Activated CD4-positive, alpha-beta T cell treated with anti-CD3 and anti-CD28 coated beads for 36 hours (primary cell): Measurements from ENCODE around the gene CCL28. TPM values are rescaled to one million over a fixed set of nuclear protein-coding genes. Genes with fewer than 3 reads are reported as not detected.

Experiments
- ATAC-seq: fragments of 200-7000 bp; cut with Tn5 transposase; one replicate; pipeline ENCODE4 v1.10.0; 2021; ENCODE audit warnings: mild to moderate bottlenecking, moderate library complexity
- CTCF ChIA-PET: fragments of 350-600 bp; sonication (Branson Sonifier 250); formaldehyde crosslinking; loops from one replicate; lab custom pipeline; 2021; ENCODE audit warnings: antibody characterized with exemption; lab: Charles Lee
- POLR2A ChIA-PET: fragments of 350-600 bp; sonication (Branson Sonifier 250); formaldehyde crosslinking; loops from one replicate; lab custom pipeline; 2021; ENCODE audit warnings: antibody characterized with exemption, inconsistent platforms; lab: Charles Lee
- DNase-seq: peaks from one replicate; pipeline ENCODE4 v3.0.0-alpha.2; 2020
- H3K27ac Mint-ChIP-seq: one replicate; pipeline ENCODE4 v1.8.0; 2021; ENCODE audit warnings: mixed read lengths
- H3K27me3 Mint-ChIP-seq: one replicate; pipeline ENCODE4 v1.8.0; 2021; ENCODE audit warnings: mixed read lengths
- H3K36me3 Mint-ChIP-seq: one replicate; pipeline ENCODE4 v1.8.0; 2021; ENCODE audit warnings: low read depth, mixed read lengths
- H3K4me1 Mint-ChIP-seq: one replicate; pipeline ENCODE4 v1.8.0; 2021; ENCODE audit warnings: mixed read lengths
- H3K4me3 Mint-ChIP-seq: one replicate; pipeline ENCODE4 v1.8.0; 2021; ENCODE audit warnings: mild to moderate bottlenecking, moderate library complexity, mixed read lengths
- H3K9me3 Mint-ChIP-seq: one replicate; pipeline ENCODE4 v1.8.0; 2021; ENCODE audit warnings: low read depth, mixed read lengths
- intact Hi-C, 2 experiments: fragments of 100-400 bp; cut with DNase I in 1 of 2; cut with micrococcal nuclease in 1 of 2; formaldehyde crosslinking; loops; one replicate each; pipeline versions ENCODE4 v1.14.2 to v1.15.1; 2022 to 2024; cut with DNase I, micrococcal nuclease
- total RNA-seq, 2 experiments: library from RNA; stranded (reverse); gene quantifications; one replicate each; pipeline ENCODE4 v1.2.3, GENCODE V29; 2021

Gene CCL28
- total RNA-seq, 2 experiments from 2014 or later, result 13.9 to 18.0 TPM

DNA sequence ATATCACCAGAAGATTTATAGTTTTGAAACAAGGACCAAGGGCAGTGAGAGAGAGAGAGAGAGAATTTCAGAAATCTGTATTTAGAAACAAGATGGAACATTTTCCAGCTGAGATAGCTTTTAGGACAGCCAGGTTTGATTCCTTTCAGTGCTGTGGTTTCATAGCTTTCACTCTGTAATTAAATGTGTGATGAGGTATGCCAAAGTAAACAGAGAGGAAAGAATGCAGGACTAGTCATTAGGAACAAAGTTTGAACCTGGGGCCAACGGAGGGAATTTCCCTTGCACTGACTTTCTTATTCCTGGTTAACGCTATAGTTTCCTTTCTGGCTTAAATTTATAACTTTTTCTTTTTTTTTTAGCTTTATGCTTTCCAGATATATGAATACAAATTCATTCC, 10.0 kb upstream of the CCL28 start:
- peak; percentile 49 for ATAC-seq
- Mint-ChIP-seq H3K4me1 (peaks cover 2% of the 10 kb centered on the region), H3K9me3 (no peaks in the 10 kb centered on the region), H3K36me3 (no peaks in the 10 kb centered on the region), H3K27ac (no peak overlapping the region), H3K4me3 (no peak overlapping the region), H3K27me3 (peaks cover 2% of the 10 kb centered on the region)
- ChIA-PET POLR2A (no interaction called here), CTCF (no interaction called here)
- DNase-seq, result no peak
- intact Hi-C loops, result no loop called here

DNA sequence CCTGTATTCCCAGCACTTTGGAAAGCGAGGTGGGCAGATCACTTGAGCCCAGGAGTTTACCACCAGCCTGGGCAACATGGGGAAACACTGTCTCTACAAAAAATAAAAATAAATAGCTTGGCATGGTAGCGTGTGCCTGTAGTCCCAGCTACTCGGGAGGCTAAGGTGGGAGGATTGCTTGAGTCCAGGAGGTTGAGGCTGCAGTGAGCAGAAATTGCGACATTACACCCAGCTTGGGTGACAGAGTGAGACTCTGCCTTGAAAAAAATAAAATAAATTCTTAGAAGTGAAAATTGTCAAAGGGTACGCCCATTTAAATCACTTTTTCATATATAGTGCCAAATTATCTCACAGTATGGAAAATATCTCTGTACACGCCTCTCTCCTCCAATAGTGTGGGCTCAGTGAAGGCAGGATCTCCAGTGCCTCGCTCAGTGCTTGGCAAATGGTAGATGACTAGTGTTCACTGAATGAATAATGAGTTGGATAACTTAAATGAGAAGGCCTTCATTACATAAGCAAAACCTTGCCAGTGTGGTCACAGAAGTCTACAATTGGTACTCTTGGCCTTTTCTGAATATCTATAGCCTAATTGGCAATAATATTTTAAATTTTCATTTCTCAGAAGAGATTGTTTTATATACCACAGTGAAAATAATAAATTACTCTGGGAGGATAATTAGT, 9.4 kb upstream of the CCL28 start:
- peaks cover 3% of the 10 kb centered on the region for H3K27me3 Mint-ChIP-seq
- POLR2A ChIA-PET, result no interaction called here

DNA sequence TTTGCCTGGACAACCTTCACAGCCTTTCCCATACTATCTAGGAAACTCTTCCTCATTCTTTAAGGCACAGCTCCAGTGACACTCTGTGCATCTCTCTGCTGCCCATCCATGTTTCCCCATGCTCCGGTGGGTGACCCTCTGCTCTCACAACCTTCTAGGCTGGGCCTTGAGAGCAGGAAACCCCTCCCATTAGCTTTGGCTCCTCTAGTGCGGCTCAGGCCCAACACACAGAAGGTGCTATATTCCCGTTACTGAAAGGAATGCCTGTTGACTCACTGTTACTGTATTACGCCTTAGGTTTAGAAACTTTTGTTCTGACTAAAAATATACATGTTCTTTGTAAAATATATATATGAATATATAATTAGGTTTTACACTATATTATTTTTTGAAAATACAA, 8.1 kb upstream of the CCL28 start:
- H3K9me3 Mint-ChIP-seq, result no peaks in the 10 kb centered on the region
- DNase-seq, result no peak
- no peaks in the 10 kb centered on the region for H3K36me3 Mint-ChIP-seq
- ChIA-PET POLR2A (interaction anchor here (0.6 kb wide), 1 partner anchor 183 kb away, joined by 3 read pairs; the partner anchor contains the start of gene NNT), CTCF (no interaction called here)
- no peak for ATAC-seq
- peaks cover 3% of the 10 kb centered on the region for H3K27me3 Mint-ChIP-seq
- intact Hi-C loops, result no loop called here
- H3K27ac Mint-ChIP-seq, result no peak overlapping the region
- peaks cover 2% of the 10 kb centered on the region for H3K4me1 Mint-ChIP-seq
- H3K4me3 Mint-ChIP-seq, result no peak overlapping the region

More for the DNA sequence above, 9.4 kb upstream of the CCL28 start:
- Mint-ChIP-seq H3K36me3 (no peaks in the 10 kb centered on the region), H3K4me3 (no peak overlapping the region), H3K27ac (no peak overlapping the region), H3K9me3 (no peaks in the 10 kb centered on the region), H3K4me1 (peaks cover 2% of the 10 kb centered on the region)
- intact Hi-C loops, result no loop called here
- ATAC-seq (no peak), DNase-seq (no peak)
- CTCF ChIA-PET, result no interaction called here

DNA sequence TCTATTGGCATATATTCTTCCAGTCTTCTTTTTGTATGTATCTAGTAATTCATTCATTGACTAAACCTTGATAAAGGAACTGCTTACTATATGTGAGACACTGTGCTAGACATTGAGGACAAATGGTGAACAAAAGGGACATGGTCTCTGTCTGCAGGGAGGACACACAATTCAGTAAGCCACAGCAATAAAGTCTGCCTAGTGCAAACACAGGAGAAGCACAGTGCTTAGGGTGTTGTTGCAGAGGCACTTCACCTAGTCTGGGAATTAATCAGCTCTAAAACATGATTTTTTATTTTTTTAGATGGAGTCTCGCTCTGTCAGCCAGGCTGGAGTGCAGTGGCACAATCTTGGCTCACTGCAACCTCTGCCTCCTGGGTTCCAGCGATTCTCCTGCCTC, 6.4 kb upstream of the CCL28 start:
- DNase-seq (no peak), ATAC-seq (no peak)
- intact Hi-C loops, result no loop called here
- Mint-ChIP-seq H3K36me3 (no peaks in the 10 kb centered on the region), H3K27ac (no peak overlapping the region), H3K27me3 (peaks cover 3% of the 10 kb centered on the region), H3K4me1 (peaks cover 2% of the 10 kb centered on the region), H3K4me3 (no peak overlapping the region), H3K9me3 (no peaks in the 10 kb centered on the region)
- CTCF ChIA-PET, result no interaction called here
- POLR2A ChIA-PET, result no interaction called here

DNA sequence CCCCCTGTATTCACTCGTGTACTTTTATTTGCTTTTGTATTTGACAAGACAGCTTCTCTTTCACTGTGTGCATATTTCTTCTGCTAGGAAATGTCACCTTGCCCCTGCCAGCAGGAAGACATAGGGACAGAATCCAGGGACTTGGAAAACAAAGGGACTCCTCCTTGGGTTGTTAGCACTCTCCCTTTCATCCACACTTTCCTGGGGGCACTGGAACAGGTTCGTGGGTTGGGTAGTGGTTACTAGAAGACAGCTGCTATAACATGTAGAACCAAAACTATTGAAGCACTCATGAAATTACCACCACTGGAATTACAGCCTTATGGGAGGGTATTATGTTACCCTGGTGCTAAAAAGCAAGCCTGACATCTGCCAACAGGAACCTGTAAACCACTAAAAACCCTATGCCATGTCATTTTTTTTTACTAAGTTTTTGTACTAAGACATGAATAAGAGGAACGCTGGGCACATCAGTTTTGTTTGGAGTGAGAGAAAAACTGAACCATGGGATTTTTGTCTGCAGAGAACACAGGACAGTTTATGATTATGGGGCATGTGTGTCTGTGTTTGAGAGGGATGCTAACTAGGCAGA, 4.7 kb upstream of the CCL28 start:
- H3K36me3 Mint-ChIP-seq, result no peaks in the 10 kb centered on the region
- ATAC-seq (no peak), DNase-seq (no peak)
- no peak overlapping the region for H3K27ac Mint-ChIP-seq
- ChIA-PET POLR2A (no interaction called here), CTCF (interaction anchor here (0.6 kb wide), 1 partner anchor 20 kb away, joined by 3 read pairs; no protein-coding TSS in a partner anchor)
- no peaks in the 10 kb centered on the region for H3K9me3 Mint-ChIP-seq
- H3K4me1 Mint-ChIP-seq, result no peaks in the 10 kb centered on the region
- peaks cover 3% of the 10 kb centered on the region for H3K27me3 Mint-ChIP-seq
- H3K4me3 Mint-ChIP-seq, result no peak overlapping the region
- intact Hi-C loops, result no loop called here

DNA sequence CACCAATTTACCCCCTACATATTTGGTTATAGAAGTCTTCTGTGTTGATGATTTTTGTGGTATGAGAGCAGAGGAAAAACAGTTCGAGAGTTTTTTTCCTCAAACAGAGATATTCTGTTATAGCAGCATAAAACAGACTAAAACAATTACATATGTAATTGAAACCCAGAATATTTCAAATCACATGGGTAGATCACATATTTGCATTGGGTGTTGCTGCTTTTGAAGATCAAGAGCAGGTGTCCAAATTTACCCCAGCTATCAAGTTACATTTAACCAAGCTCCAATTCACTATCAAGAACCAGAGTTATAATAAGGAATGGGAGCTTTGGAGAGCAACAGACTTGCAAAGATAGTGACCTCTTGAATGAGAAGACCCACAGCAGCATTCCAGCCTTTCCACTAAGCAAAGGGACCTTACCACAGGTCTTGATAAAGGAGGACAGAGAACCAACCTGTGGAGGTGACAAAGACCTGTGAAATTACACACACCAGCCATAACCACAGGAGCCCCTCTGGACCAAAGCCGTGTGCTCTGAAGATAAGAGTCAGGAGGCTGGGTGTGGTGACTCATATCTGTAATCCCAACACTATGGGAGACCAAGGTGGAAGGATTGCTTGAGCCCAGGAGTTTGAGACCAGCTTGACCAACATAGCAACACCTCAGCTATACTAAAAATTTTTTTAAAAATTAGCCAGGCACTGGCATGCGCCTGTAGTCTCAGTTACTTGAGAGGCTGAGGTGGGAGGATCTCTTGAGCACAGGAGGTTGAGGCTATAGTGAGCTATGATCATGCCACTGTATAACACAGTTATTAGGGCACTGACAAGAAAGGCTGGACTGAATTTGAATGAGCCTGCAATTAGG, 4.0 kb upstream of the CCL28 start:
- H3K4me3 Mint-ChIP-seq, result no peak overlapping the region
- intact Hi-C loops, result no loop called here
- ATAC-seq (no peak), DNase-seq (no peak)
- POLR2A ChIA-PET, result no interaction called here
- H3K27me3 Mint-ChIP-seq, result peaks cover 3% of the 10 kb centered on the region
- H3K36me3 Mint-ChIP-seq, result no peaks in the 10 kb centered on the region
- no peaks in the 10 kb centered on the region for H3K9me3 Mint-ChIP-seq
- no peaks in the 10 kb centered on the region for H3K4me1 Mint-ChIP-seq
- CTCF ChIA-PET, result interaction anchor here (0.6 kb wide), 1 partner anchor 20 kb away, joined by 3 read pairs; no protein-coding TSS in a partner anchor
- no peak overlapping the region for H3K27ac Mint-ChIP-seq

DNA sequence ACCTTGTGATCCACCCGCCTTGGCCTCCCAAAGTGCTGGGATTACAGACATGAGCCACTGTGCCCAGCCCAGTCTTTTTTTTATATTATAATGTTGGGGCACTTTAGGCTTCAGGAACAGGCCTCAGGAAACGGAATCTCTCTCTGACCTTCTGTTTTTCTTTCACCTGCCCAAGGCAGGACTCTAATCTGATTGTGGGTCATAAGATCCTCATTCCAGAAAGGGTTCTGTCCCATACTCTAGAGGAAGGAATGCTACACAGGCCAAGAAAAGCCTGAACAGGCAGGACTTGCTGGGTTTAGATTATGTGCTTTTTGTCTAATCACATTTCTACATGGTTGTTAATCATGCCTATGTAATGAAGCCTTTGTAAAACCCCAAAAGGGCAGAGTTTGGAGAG, 1.8 kb upstream of the CCL28 start:
- Mint-ChIP-seq H3K36me3 (no peaks in the 10 kb centered on the region), H3K4me3 (no peak overlapping the region), H3K27me3 (peaks cover 3% of the 10 kb centered on the region), H3K27ac (no peak overlapping the region), H3K4me1 (no peaks in the 10 kb centered on the region), H3K9me3 (no peaks in the 10 kb centered on the region)
- intact Hi-C loops, result no loop called here
- DNase-seq, result no peak
- ChIA-PET CTCF (no interaction called here), POLR2A (no interaction called here)
- no peak for ATAC-seq

DNA sequence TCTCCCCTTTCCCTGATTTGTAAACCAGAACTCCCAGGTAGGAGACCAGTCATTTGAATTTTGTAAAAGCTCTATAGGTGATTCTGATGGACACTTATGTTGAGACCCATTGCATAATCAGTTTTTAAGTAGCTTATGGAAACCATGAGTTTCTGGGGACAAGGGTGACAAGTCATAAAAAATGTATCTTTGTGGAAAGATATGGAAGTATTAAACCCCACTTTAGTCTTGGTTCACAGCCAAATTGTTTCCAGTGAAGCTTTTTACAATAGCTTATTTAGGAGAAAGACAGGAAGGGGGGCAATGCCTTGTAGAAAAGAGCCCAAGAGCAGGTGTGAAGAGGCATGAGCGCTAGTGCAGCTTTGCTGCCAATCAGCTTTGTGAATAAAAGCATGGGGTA, 453 bp upstream of the CCL28 start:
- ChIA-PET POLR2A (no interaction called here), CTCF (interaction anchor here (1.1 to 1.4 kb wide), 2 partner anchors 20 to 33 kb away, joined by 3 to 4 read pairs; no protein-coding TSS in a partner anchor)
- peaks cover 3% of the 10 kb centered on the region for H3K27me3 Mint-ChIP-seq
- no peak for ATAC-seq
- intact Hi-C loops, result no loop called here
- no peak for DNase-seq
- no peak overlapping the region for H3K4me3 Mint-ChIP-seq
- no peaks in the 10 kb centered on the region for H3K36me3 Mint-ChIP-seq
- no peak overlapping the region for H3K27ac Mint-ChIP-seq
- no peaks in the 10 kb centered on the region for H3K4me1 Mint-ChIP-seq
- no peaks in the 10 kb centered on the region for H3K9me3 Mint-ChIP-seq

DNA sequence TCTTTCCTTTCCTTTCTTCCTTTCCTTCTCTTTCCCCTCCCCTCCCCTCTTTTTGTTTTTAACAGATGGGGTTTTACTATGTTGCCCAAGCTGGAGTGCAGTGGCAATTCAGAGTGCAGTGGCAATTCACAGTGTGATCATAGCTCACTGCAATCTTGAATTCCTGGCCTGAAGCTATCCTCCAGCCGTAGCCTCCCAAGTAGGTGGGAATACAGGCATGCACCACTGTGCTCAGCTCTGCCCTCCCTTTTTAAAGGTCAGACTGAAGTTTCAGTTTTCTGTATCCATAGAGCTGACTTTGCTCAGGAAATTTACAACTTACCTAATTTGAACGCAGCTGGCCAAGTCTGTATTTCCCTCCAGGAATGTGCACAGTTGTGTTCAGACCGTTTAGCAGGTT, 696 bp downstream of the CCL28 start:
- ATAC-seq (no peak), DNase-seq (no peak)
- no peak overlapping the region for H3K4me3 Mint-ChIP-seq
- ChIA-PET POLR2A (no interaction called here), CTCF (interaction anchor here (0.8 to 1.5 kb wide), 2 partner anchors 22 to 28 kb away, joined by 3 read pairs; no protein-coding TSS in a partner anchor)
- H3K36me3 Mint-ChIP-seq, result no peaks in the 10 kb centered on the region
- no peaks in the 10 kb centered on the region for H3K27me3 Mint-ChIP-seq
- H3K4me1 Mint-ChIP-seq, result no peaks in the 10 kb centered on the region
- peaks cover 9% of the 10 kb centered on the region for H3K9me3 Mint-ChIP-seq
- intact Hi-C loops, result no loop called here
- no peak overlapping the region for H3K27ac Mint-ChIP-seq

DNA sequence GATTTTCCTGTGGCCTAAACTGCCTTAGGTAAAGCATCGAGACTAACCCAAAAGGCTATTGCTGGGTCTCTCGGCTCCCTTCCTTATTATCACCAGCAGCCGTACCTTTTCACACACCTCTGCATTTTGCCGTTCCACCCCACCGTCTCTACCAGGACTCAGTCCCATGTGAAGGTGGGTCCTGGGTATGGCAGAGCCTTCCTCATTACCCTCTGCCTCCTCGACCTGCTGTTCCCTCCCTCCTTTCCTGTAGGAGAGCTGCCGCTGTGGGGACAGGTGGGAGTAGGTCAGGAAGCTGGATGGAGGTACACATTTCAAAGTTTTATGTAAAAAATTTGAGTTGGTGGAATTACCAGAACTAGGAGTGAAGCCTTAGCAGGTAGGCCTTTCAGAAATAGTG, 1.8 kb downstream of the CCL28 start:
- no peaks in the 10 kb centered on the region for H3K36me3 Mint-ChIP-seq
- ATAC-seq (no peak), DNase-seq (no peak)
- H3K27me3 Mint-ChIP-seq, result no peaks in the 10 kb centered on the region
- ChIA-PET CTCF (interaction anchor here (1.5 kb wide), 1 partner anchor 21 kb away, joined by 3 read pairs; no protein-coding TSS in a partner anchor), POLR2A (no interaction called here)
- peaks cover 11% of the 10 kb centered on the region for H3K9me3 Mint-ChIP-seq
- intact Hi-C loops, result no loop called here
- no peak overlapping the region for H3K4me3 Mint-ChIP-seq
- no peak overlapping the region for H3K27ac Mint-ChIP-seq
- no peaks in the 10 kb centered on the region for H3K4me1 Mint-ChIP-seq

DNA sequence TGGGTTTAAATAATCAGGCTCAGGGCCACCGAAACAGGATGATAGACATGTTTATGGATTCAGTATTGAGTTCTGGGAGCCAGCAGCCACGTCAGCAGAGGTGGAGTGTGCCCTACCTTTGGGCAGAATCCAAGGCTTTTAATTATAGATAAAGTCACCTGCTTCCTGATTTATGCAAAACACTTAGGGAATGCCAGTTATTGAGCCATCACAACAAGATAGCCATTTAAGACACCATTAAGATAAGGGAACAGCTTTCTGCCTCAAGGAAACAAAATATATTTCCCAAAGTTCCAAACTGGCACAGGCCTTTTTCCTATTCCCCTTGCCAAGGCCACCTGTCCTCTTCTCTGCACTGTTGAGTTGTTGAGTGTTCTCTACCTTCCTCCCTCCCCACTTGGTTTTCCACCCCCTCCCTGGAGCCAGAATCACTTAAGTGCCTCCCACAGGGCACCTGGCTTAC, 2.4 kb downstream of the CCL28 start:
- Mint-ChIP-seq H3K4me3 (no peak overlapping the region), H3K9me3 (peaks cover 16% of the 10 kb centered on the region), H3K27me3 (peaks cover 1% of the 10 kb centered on the region), H3K36me3 (no peaks in the 10 kb centered on the region), H3K4me1 (no peaks in the 10 kb centered on the region), H3K27ac (no peak overlapping the region)
- ATAC-seq (no peak), DNase-seq (no peak)
- intact Hi-C loops, result no loop called here
- POLR2A ChIA-PET, result no interaction called here
- CTCF ChIA-PET, result interaction anchor here (1.5 kb wide), 1 partner anchor 21 kb away, joined by 3 read pairs; no protein-coding TSS in a partner anchor
